Thoracic aorta (tissue), 2 donors: ENCODE results near the gene TPO. TPM values are rescaled to one million over a fixed set of nuclear protein-coding genes. Genes with fewer than 3 reads are reported as not detected.

Experiments
- ATAC-seq: fragments of 150-250 bp; one replicate; pipeline ENCODE4 v1.8.0; 2017; ENCODE audit warnings: low read depth; ENCODE audit not compliant: insufficient number of reproducible peaks, low FRiP score
- DNase-seq: peaks from one replicate; pipeline ENCODE4 v3.0.0-alpha.2; 2020; ENCODE audit warnings: low spot score
- H3K27ac ChIP-seq, 2 donors: fragments of 200-600 bp; sonication (generic); 1 replicate in 1 of 2; 2 replicates in 1 of 2; pipeline ENCODE4 v1.5.1; 2016; ENCODE audit warnings: mild to moderate bottlenecking in 2 of 2, moderate library complexity in 2 of 2
- H3K27me3 ChIP-seq: fragments of 200-600 bp; sonication (generic); replicated peaks from 2 replicates; pipeline ENCODE4 v1.6.0; 2016; ENCODE audit warnings: mild to moderate bottlenecking; ENCODE audit not compliant: insufficient read depth
- H3K36me3 ChIP-seq: fragments of 200-600 bp; sonication (generic); one replicate; pipeline ENCODE4 v1.5.1; 2016
- H3K4me1 ChIP-seq, 2 donors: fragments of 200-600 bp; sonication (generic); 1 replicate in 1 of 2; 2 replicates in 1 of 2; pipeline versions ENCODE4 v1.5.1 to v1.6.0; 2016; ENCODE audit warnings: low read depth in 2 of 2, mild to moderate bottlenecking in 1 of 2; ENCODE audit not compliant: control insufficient read depth in 1 of 2
- H3K4me3 ChIP-seq: fragments of 200-600 bp; sonication (generic); 2 replicates; pipeline ENCODE4 v1.5.1; 2016; ENCODE audit warnings: mild to moderate bottlenecking
- H3K9me3 ChIP-seq: fragments of 200-600 bp; sonication (generic); 2 replicates; pipeline ENCODE4 v1.5.1; 2016
- total RNA-seq, 2 donors: library from RNA; depleted of rRNA; stranded (reverse); fragments of >200 nt; gene quantifications; one replicate each; pipeline versions ENCODE4 v1.1.0 to v1.2.3, GENCODE V29; 2016
- TF ChIP-seq, protein P1 (sequence below): fragments of 200-600 bp; sonication (generic); IDR thresholded peaks from one replicate; pipeline ENCODE4 v1.5.1; 2019; ENCODE audit warnings: antibody characterized with exemption

Gene TPO
- total RNA-seq, 2 donors from 2014 or later = 8.1 to 24.1 TPM

DNA sequence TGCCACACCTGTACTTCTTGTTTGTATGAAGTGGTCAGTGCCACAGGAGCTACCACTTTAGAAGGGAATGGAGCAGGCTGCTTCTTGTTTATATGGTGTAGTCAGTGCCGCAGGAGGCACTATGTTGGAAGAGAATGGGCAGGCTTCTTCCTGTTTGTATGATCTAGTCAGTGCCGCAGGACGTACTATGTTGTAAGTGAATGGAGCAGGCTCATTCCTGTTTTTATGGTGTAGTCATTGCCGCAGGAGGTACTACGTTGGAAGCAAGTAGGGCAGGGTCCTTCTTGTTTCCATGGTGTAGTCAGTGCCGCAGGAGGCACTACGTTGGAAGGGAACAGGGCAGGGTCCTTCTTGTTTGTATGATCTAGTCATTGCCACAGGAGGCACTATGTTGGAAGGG is 27.3 kb downstream of the TPO start:
- H3K9me3 ChIP-seq = no peaks in the 10 kb centered on the region
- no peaks in the 10 kb centered on the region for H3K36me3 ChIP-seq
- H3K4me3 ChIP-seq = no peak overlapping the region
- DNase-seq (no peak), ATAC-seq (no peak)
- H3K27ac ChIP-seq = no peak overlapping the region
- TF ChIP-seq, protein P1, sequence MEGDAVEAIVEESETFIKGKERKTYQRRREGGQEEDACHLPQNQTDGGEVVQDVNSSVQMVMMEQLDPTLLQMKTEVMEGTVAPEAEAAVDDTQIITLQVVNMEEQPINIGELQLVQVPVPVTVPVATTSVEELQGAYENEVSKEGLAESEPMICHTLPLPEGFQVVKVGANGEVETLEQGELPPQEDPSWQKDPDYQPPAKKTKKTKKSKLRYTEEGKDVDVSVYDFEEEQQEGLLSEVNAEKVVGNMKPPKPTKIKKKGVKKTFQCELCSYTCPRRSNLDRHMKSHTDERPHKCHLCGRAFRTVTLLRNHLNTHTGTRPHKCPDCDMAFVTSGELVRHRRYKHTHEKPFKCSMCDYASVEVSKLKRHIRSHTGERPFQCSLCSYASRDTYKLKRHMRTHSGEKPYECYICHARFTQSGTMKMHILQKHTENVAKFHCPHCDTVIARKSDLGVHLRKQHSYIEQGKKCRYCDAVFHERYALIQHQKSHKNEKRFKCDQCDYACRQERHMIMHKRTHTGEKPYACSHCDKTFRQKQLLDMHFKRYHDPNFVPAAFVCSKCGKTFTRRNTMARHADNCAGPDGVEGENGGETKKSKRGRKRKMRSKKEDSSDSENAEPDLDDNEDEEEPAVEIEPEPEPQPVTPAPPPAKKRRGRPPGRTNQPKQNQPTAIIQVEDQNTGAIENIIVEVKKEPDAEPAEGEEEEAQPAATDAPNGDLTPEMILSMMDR = no peak
- H3K27me3 ChIP-seq = no peaks in the 10 kb centered on the region
- no peaks in the 10 kb centered on the region for H3K4me1 ChIP-seq

- ATAC-seq (no peak), DNase-seq (no peak)
- H3K4me3 ChIP-seq = no peak overlapping the region
- H3K9me3 ChIP-seq = no peaks in the 10 kb centered on the region
- H3K27ac ChIP-seq = no peak overlapping the region
- H3K4me1 ChIP-seq = no peaks in the 10 kb centered on the region
- TF ChIP-seq, protein P1 = no peak
- no peaks in the 10 kb centered on the region for H3K27me3 ChIP-seq
- no peaks in the 10 kb centered on the region for H3K36me3 ChIP-seq
Measured at GRCh38 chr2:1446301-1446700, 33.0 kb downstream of the TPO start.

- TF ChIP-seq, protein P1 = no peak
- DNase-seq = no peak
- ATAC-seq = no peak
- no peaks in the 10 kb centered on the region for H3K4me1 ChIP-seq
- H3K27me3 ChIP-seq = no peaks in the 10 kb centered on the region
- no peak overlapping the region for H3K4me3 ChIP-seq
- no peaks in the 10 kb centered on the region for H3K9me3 ChIP-seq
- H3K27ac ChIP-seq = no peak overlapping the region
- H3K36me3 ChIP-seq = no peaks in the 10 kb centered on the region
Measured at GRCh38 chr2:1448009-1448408, 34.7 kb downstream of the TPO start.

DNA sequence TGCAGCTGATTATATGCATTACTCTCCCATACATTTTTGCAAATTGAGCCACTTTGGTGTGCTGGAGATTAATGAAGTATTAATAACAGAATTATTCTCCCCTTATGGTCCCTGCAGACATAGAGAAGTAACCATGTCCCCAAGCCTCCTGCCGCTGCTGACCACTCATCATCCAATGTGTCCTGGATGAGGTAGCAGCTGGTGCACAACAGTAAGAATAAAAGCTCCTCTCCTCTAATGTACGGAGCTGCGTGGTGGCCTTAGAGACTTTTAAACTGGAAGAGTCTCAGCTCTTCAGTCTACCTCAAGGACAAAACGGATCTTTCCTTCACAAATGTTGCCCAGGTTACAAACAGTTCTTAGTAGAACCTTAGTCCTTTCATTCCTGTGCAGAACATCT is 37.7 kb downstream of the TPO start:
- ATAC-seq (no peak), DNase-seq (no peak)
- Histone ChIP-seq H3K4me3 (no peak overlapping the region), H3K36me3 (no peaks in the 10 kb centered on the region), H3K4me1 (no peaks in the 10 kb centered on the region), H3K27me3 (no peaks in the 10 kb centered on the region), H3K9me3 (no peaks in the 10 kb centered on the region), H3K27ac (no peak overlapping the region)
- TF ChIP-seq, protein P1 = no peak

DNA sequence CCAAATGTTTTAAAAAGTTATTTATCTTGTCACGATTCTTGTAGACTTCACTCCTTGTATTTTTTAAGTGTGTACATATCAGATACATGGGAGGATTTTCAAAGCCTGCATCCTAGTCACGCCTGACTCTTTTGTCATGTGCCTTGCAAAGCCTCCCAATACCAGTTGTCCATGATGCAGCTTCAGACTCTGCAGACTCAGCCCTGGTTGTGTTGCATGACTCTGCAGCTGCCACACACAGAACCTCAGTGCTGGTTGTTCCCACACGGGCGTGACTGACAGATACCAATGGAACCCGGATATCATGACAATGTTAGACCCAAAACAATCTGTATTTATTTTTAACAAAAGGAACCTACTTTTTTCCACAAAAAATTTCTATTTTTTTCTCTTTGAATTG is 38.2 kb downstream of the TPO start:
- no peak for ATAC-seq
- Histone ChIP-seq H3K4me1 (no peaks in the 10 kb centered on the region), H3K4me3 (no peak overlapping the region), H3K27ac (no peak overlapping the region), H3K9me3 (no peaks in the 10 kb centered on the region), H3K36me3 (no peaks in the 10 kb centered on the region), H3K27me3 (no peaks in the 10 kb centered on the region)
- no peak for DNase-seq
- TF ChIP-seq, protein P1 = no peak
